ENCODE results near the gene HCAR1.

DNA sequence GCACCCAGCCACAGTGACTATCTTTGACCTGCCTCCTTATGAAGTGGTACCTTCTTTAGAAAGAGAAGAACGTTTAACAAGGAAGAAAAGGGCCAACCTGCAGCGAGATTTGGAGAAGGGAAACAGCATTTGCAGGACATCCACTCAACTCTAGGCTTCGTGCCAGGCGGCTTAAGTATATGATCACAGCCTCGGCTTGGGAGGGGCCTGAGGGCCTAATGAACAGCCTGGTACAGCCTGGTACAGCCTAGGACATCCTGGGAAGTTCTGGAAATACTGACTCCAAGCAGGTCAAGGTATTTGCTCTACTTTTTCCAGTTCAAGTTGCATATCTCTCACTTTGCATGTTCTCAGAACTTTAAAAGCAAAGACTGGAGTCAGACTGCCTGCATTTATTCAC is 43.6 kb downstream of the HCAR1 start:
- no peak for TF ChIP-seq EZH2 (IDR thresholded peaks at IDR 0.05; ENCODE audit: insufficient read depth, poor library complexity, severe bottlenecking)
- no peak for TF ChIP-seq EZH2phosphoT487 (IDR thresholded peaks at IDR 0.05; ENCODE audit: insufficient read depth, low read depth)

All from GM23248 (cell line).